ENCODE measurements around the gene PSD. TPM values are rescaled to one million over a fixed set of nuclear protein-coding genes. Genes with fewer than 3 reads are reported as not detected.

Gene PSD
- total RNA-seq, 2 experiments from 2014 or later = 2.2 to 10.2 TPM

DNA sequence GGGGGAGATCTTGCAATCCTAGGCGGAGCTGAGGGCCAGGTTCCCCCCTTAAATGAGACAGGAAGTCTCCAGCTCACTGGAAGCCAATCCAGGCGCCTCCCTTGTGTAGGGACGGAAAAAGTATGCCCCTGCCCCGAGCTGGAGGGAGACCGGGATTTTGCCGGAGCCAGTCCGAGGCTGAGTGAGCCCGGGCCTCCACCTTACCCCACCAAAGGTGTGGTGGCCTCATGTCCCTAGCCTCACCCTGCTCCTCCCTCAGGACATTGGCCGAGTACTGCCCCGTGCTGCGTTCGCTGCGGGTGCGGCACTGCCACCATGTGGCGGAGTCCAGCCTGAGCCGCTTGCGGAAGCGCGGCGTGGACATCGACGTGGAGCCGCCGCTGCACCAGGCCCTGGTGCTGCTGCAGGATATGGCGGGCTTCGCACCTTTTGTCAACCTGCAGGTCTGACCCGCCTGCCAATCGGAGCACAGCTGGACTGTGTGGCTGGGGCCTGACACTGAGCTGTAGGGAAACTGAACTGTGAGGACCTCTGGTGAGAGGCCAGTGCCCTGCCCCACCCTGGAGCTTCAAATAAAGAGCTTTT is 4.1 kb upstream of the PSD start:
- Histone ChIP-seq H3K27ac (ENCODE audit: low read depth, low read length, poor library complexity, severe bottlenecking) (peak overlapping the region; percentile 82), H3K79me2 (ENCODE audit: insufficient read depth, low read depth, low read length) (peaks cover 6% of the 10 kb centered on the region; the same call in 1 of the 2 replicates), H3K9me2 (ENCODE audit: insufficient read depth, low read length) (no peaks in the 10 kb centered on the region), H3K4me3 (ENCODE audit: low read depth, low read length, poor library complexity, severe bottlenecking) (peak overlapping the region; percentile 79), H4K20me1 (ENCODE audit: insufficient read depth, low read length) (no peaks in the 10 kb centered on the region), H3K9me3 (ENCODE audit: low read length) (no peaks in the 10 kb centered on the region), H2AFZ (ENCODE audit: low read length) (no peak overlapping the region), H3K4me1 (ENCODE audit: insufficient read depth, low read length, poor library complexity, severe bottlenecking) (peaks cover 40% of the 10 kb centered on the region), H3K4me2 (ENCODE audit: low read length) (peak overlapping the region; percentile 96), H3K36me3 (ENCODE audit: insufficient read depth, low read length) (peaks cover 11% of the 10 kb centered on the region; the same call in 1 of the 2 replicates)
- TF ChIP-seq, protein P1, sequence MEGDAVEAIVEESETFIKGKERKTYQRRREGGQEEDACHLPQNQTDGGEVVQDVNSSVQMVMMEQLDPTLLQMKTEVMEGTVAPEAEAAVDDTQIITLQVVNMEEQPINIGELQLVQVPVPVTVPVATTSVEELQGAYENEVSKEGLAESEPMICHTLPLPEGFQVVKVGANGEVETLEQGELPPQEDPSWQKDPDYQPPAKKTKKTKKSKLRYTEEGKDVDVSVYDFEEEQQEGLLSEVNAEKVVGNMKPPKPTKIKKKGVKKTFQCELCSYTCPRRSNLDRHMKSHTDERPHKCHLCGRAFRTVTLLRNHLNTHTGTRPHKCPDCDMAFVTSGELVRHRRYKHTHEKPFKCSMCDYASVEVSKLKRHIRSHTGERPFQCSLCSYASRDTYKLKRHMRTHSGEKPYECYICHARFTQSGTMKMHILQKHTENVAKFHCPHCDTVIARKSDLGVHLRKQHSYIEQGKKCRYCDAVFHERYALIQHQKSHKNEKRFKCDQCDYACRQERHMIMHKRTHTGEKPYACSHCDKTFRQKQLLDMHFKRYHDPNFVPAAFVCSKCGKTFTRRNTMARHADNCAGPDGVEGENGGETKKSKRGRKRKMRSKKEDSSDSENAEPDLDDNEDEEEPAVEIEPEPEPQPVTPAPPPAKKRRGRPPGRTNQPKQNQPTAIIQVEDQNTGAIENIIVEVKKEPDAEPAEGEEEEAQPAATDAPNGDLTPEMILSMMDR (conservative IDR thresholded peaks at IDR 0.05; ENCODE audit: low read length) = peak; percentile 83
- TF ChIP-seq EZH2phosphoT487 (IDR thresholded peaks at IDR 0.05; ENCODE audit: borderline replicate concordance, low read depth, low read length) = no peak
- ChIA-PET CTCF (ENCODE audit: unreplicated experiment) (interaction anchor here (0.6 kb wide), 2 partner anchors 51 to 252 kb away, joined by 3 read pairs; no protein-coding TSS in a partner anchor), POLR2A (interaction anchor here (0.6 to 2.3 kb wide), 4 partner anchors 10 to 80 kb away, joined by 3 to 13 read pairs (median 3); partner anchors contain the start of genes ACTR1A and CUEDC2)
- intact Hi-C loops (cut with micrococcal nuclease; ENCODE audit: unreplicated experiment) = loop anchor here (5.0 kb wide), 1 partner anchor 160 kb away; no protein-coding TSS in a partner anchor
- peak; percentile 66 for DNase-seq (ENCODE audit: low spot score)
- BruUV-seq (replicated peaks) = no TSS peak

- peak; percentile 31 for DNase-seq (ENCODE audit: low spot score)
- CTCF ChIA-PET (ENCODE audit: unreplicated experiment) = no interaction called here
Observed at GRCh38 chr10:102421757-102422512, 3.4 kb upstream of the PSD start.

More at GRCh38 chr10:102421757-102422512, 3.4 kb upstream of the PSD start:
- Histone ChIP-seq H2AFZ (ENCODE audit: low read length) (peak overlapping the region; percentile 80; the same call in 1 of the 2 replicates), H3K4me3 (ENCODE audit: low read depth, low read length, poor library complexity, severe bottlenecking) (peak overlapping the region; percentile 79), H4K20me1 (ENCODE audit: insufficient read depth, low read length) (no peaks in the 10 kb centered on the region), H3K9me2 (ENCODE audit: insufficient read depth, low read length) (no peaks in the 10 kb centered on the region), H3K79me2 (ENCODE audit: insufficient read depth, low read depth, low read length) (peaks cover 6% of the 10 kb centered on the region; the same call in 1 of the 2 replicates), H3K36me3 (ENCODE audit: insufficient read depth, low read length) (peaks cover 11% of the 10 kb centered on the region; the same call in 1 of the 2 replicates), H3K4me2 (ENCODE audit: low read length) (peak overlapping the region; percentile 96), H3K27ac (ENCODE audit: low read depth, low read length, poor library complexity, severe bottlenecking) (peak overlapping the region; percentile 82), H3K4me1 (ENCODE audit: insufficient read depth, low read length, poor library complexity, severe bottlenecking) (peaks cover 46% of the 10 kb centered on the region), H3K9me3 (ENCODE audit: low read length) (no peaks in the 10 kb centered on the region)
- intact Hi-C loops (cut with micrococcal nuclease; ENCODE audit: unreplicated experiment) = loop anchor here (1.0 to 5.0 kb wide), 7 partner anchors 10 to 160 kb away; partner anchors contain the start of genes ACTR1A, CUEDC2 and SUFU
- POLR2A ChIA-PET = interaction anchor here (1.2 to 2.3 kb wide), 5 partner anchors 10 to 90 kb away, joined by 3 to 13 read pairs (median 6); partner anchors contain the start of genes ACTR1A, C10orf95 and CUEDC2
- BruUV-seq (replicated peaks) = no TSS peak
- no peak for TF ChIP-seq EZH2phosphoT487 (IDR thresholded peaks at IDR 0.05; ENCODE audit: borderline replicate concordance, low read depth, low read length)
- TF ChIP-seq, protein P1 (conservative IDR thresholded peaks at IDR 0.05; ENCODE audit: low read length) = no peak

Data from OCI-LY7 (cell line).